ENCODE data around the gene KIAA0513.

The KIAA0513 gene

DNA sequence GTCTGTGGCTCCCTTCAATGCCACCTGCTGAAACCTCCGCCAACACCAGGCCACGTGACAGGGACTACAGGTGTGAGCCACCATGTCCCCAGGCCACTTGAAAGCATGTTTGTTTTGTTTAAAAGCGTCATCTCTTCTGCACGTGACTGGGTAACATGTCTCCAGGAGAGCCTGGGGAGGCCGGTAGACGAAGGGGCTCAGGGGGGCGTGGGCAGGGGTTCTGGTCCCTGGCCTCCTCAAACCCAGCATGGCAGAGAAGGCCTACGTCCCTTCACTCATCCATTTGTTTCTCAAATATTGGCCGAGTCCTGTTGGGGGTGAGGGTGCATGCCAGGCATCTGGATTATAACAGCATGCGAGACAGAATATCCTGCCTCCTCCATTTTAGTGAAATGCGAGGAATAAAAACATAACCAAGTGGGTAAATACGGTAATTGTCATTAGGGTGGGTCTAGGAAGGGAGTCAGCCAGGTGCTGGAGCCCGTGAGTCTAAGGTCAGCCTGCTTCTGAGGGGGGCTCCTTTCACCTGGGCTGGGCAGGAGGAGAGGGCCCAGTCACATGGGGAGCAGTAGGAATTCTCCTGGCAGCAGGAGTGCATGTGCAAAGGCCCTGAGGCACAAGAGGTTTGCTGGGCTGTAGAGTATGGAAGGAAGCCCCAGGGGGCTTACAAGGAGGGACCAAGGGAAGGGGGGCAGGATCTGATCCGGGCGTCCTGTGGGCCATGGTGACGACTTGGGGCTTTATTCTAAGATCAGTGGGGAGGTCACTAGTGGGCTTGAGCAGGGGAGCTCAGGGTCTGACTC is 111.4 kb downstream of the KIAA0513 start:
- DNase-seq, result no peak

DNA sequence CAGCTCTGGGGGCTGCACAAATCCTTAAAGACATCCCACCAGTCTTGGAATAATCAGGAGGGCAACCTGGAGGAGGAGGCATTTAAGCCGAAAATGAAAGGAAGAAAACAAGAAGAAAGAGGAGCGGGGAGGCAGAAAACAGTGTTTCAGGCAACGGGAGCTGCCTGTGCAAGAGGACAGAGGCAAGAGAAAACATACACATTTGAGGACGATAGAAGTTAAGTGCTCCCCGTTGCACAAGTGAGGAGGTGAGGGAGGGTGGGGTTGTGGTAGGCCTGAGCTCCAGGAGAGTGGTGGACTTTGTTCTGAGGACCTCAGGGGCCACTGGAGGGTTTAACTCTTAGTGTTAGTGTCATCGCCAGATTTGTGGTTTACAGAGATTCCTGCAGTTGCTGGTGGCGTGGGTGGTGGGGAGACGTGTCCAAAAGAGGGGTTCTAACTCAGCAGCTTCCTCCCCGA is 112.3 kb downstream of the KIAA0513 start:
- DNase-seq, result no peak

- DNase-seq, result no peak
Measured at GRCh38 chr16:85140455-85141012, 112.9 kb downstream of the KIAA0513 start.

DNA sequence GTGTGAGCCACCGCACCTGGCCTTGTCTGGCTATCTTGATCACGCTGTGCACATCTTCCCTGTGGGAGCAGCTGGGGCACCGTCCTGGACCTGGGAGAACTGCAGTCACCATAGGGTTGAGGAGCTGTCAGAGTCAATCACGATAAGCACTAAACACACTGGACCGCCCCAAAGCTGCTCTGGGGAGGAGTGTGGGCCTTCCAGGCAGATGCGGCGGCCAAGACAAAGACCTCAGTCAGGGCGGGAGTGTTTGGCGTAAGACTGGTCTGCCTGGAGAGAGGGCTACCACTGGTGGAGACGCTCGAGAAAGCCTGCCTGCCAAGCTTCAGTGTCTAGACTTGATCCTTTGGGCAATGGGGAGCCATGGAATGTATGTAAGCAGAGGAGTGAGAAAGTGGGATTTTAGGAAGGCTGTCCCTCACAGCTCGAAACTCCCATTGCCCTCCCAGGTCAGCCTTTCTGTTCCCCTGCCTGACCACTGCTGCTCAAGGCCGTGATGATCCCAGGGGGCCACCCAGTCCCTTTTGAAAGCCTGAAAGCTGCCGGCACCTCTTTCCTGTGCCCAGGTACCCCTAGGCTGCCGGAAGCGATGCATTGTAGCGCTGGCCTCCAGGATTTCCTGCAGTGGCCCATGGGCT is 114.0 kb downstream of the KIAA0513 start:
- no peak for DNase-seq

- DNase-seq, result no peak
Measured at GRCh38 chr16:85142129-85142513, 114.5 kb downstream of the KIAA0513 start.

DNA sequence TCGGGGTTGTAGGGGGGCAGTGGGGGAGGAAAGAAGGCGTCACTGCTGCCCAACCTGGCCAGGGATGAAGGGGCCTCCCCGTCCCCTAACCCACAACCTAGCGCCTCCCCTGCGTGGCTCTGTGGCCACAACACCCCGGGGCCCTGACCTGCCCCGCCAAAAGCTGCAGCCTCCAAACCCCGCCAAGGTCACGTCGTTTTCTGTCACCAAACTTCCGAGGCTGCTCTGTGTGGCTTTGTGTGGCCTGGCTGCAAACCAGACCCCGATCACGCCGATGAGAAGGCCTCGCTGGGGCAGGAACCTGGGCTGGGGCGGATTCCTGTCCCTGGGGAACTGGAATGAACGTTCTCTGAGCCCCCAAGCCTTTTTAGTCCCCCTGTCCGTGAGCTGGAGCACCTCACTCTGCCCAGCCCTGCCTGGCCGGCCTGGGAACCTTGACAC is 115.2 kb downstream of the KIAA0513 start:
- no peak for DNase-seq

All from activated CD4-positive, alpha-beta T cell treated with anti-CD3 and anti-CD28 coated beads for 1 hour (primary cell).